Panc1 (cell line): ENCODE results near the gene HSP90AB1. TPM values are rescaled to one million over a fixed set of nuclear protein-coding genes. Genes with fewer than 3 reads are reported as not detected.
A peak's percentile ranks its signal among the peaks of the same experiment; 100 is the strongest.

Experiments
- ATAC-seq: fragments of 200-7000 bp; cut with Tn5 transposase; 2 replicates; pipeline ENCODE4 v1.9.1; 2020; ENCODE audit warnings: mild to moderate bottlenecking, moderate library complexity
- BruUV-seq: library from RNA; stranded (reverse); fragments of 400-500 nt; replicated peaks from 2 replicates; lab custom pipeline; 2021; lab: Mats Ljungman, UMichigan
- CTCF ChIA-PET: fragments of 300-600 bp; sonication (Branson Sonifier 250); formaldehyde crosslinking; loops from one replicate; lab custom pipeline; 2022; ENCODE audit warnings: antibody characterized with exemption; lab: Charles Lee
- POLR2A ChIA-PET: fragments of 300-600 bp; sonication (Branson Sonifier 250); formaldehyde crosslinking; loops from one replicate; lab custom pipeline; 2022; ENCODE audit warnings: antibody characterized with exemption; lab: Charles Lee
- DNase-seq: peaks from one replicate; pipeline ENCODE4 v3.0.0-alpha.2; 2010; ENCODE audit warnings: low read depth, low spot score
- H3K27ac ChIP-seq: 2 replicates; pipeline ENCODE4 v1.5.1; 2011; ENCODE audit warnings: mild to moderate bottlenecking, low read length, inconsistent platforms
- H3K27me3 ChIP-seq: fragments of 200-500 bp; sonication (Bioruptor generic); 2 replicates; pipeline ENCODE4 v1.6.0; 2014; ENCODE audit warnings: low read length, inconsistent platforms; ENCODE audit not compliant: control insufficient read depth, insufficient read depth
- H3K36me3 ChIP-seq: fragments of 200-500 bp; sonication (Bioruptor generic); 2 replicates; pipeline ENCODE4 v1.5.1; 2014; ENCODE audit warnings: inconsistent platforms, mild to moderate bottlenecking, low read length, moderate library complexity; ENCODE audit not compliant: control insufficient read depth, insufficient read depth
- H3K4me1 ChIP-seq: 2 replicates; pipeline ENCODE4 v1.5.1; 2011; ENCODE audit warnings: inconsistent platforms, mild to moderate bottlenecking, low read length, moderate library complexity; ENCODE audit not compliant: control insufficient read depth, insufficient read depth
- H3K4me3 ChIP-seq, 2 experiments: 2 replicates each; pipeline ENCODE4 v1.5.1; 2011 to 2012; ENCODE audit warnings: low read depth in 2 of 2, low read length in 2 of 2, mild to moderate bottlenecking in 2 of 2, inconsistent platforms in 1 of 2, moderate library complexity in 1 of 2
- H3K9me3 ChIP-seq: fragments of 200-500 bp; sonication (Bioruptor generic); 2 replicates; pipeline ENCODE4 v1.5.1; 2014; ENCODE audit warnings: low read depth, mild to moderate bottlenecking, inconsistent platforms, low read length, moderate library complexity; ENCODE audit not compliant: control insufficient read depth, insufficient read depth
- POLR2AphosphoS5 ChIP-seq: IDR thresholded peaks from 2 replicates; pipeline ENCODE4 v1.6.1; 2012; ENCODE audit warnings: mild to moderate bottlenecking, low read depth, low read length, moderate library complexity
- REST ChIP-seq, 2 experiments: IDR thresholded peaks; 2 replicates each; pipeline ENCODE4 v1.6.1; 2011 to 2012; ENCODE audit warnings: low read depth in 2 of 2, control low read depth in 1 of 2, low read length in 1 of 2, mild to moderate bottlenecking in 1 of 2, moderate library complexity in 1 of 2; ENCODE audit not compliant: insufficient read depth in 1 of 2
- SIN3A ChIP-seq: IDR thresholded peaks from 2 replicates; pipeline ENCODE4 v1.6.1; 2012; ENCODE audit warnings: low read depth, mild to moderate bottlenecking, low read length, moderate library complexity, borderline replicate concordance; ENCODE audit not compliant: insufficient read depth
- TCF7L2 ChIP-seq: IDR thresholded peaks from 2 replicates; pipeline ENCODE4 v1.6.1; 2011; ENCODE audit warnings: mild to moderate bottlenecking, low read depth, low read length, inconsistent platforms
- in situ Hi-C: cut with HindIII; loops from 2 replicates; pipeline ENCODE4 v1.10.0; 2016; ENCODE audit warnings: low sequenced_read_pairs, low pct_unique_long_range_greater_than_20kb
- intact Hi-C: fragments of 100-400 bp; cut with micrococcal nuclease; formaldehyde crosslinking; loops from one replicate; pipeline ENCODE4 v1.10.0; 2022; ENCODE audit not compliant: unreplicated experiment
- total RNA-seq: library from RNA; stranded (reverse); gene quantifications from one replicate; pipeline ENCODE4 v1.2.1, GENCODE V29; 2021; ENCODE audit not compliant: unreplicated experiment

The HSP90AB1 gene
- total RNA-seq, 1 experiment from 2014 or later: 1,253 TPM

- Histone ChIP-seq H3K4me3 (peak overlapping the region in 1 of 2 experiments; percentile 95; a peak in 1 of 4 replicates), H3K27ac (peak overlapping the region; percentile 83; the same call in 1 of the 2 replicates), H3K36me3 (peaks cover 44% of the 10 kb centered on the region), H3K9me3 (no peaks in the 10 kb centered on the region), H3K27me3 (no peaks in the 10 kb centered on the region), H3K4me1 (peaks cover 63% of the 10 kb centered on the region)
- ChIA-PET CTCF (interaction anchor here (0.5 to 1.1 kb wide), 3 partner anchors 14 to 158 kb away, joined by 3 to 9 read pairs (median 6); no protein-coding TSS in a partner anchor), POLR2A (interaction anchor here (0.6 to 1.0 kb wide), 2 partner anchors 82 to 127 kb away, joined by 3 read pairs; partner anchors contain the start of gene TMEM63B)
- ATAC-seq (peak; percentile 19), DNase-seq (no peak)
- in situ Hi-C loops: no loop called here
- intact Hi-C loops: loop anchor here (1.0 to 10.0 kb wide), 2 partner anchors 82 to 160 kb away; no protein-coding TSS in a partner anchor
- TF ChIP-seq POLR2AphosphoS5 (peak; percentile 34), TCF7L2 (no peak)
- BruUV-seq: TSS peak; percentile 73
Measured at GRCh38 chr6:44254191-44255104, 7.5 kb downstream of the HSP90AB1 start.

GRCh38 chr6:44255105-44255808 is 8.4 kb downstream of the HSP90AB1 start:
- CTCF ChIA-PET: interaction anchor here (0.9 kb wide), 1 partner anchor 34 kb away, joined by 3 read pairs; no protein-coding TSS in a partner anchor
- peak overlapping the region in 1 of 2 experiments; percentile 95; a peak in 3 of 4 replicates for H3K4me3 ChIP-seq
- H3K4me1 ChIP-seq: peaks cover 55% of the 10 kb centered on the region
- H3K27ac ChIP-seq: peak overlapping the region; percentile 83
- ATAC-seq (peak; percentile 24), DNase-seq (no peak)
- in situ Hi-C loops (no loop called here), intact Hi-C loops (loop anchor here (10.0 kb wide), 1 partner anchor 160 kb away; no protein-coding TSS in a partner anchor)
- POLR2A ChIA-PET: interaction anchor here (0.6 kb wide), 2 partner anchors 87 to 128 kb away, joined by 3 read pairs; partner anchors contain the start of gene TMEM63B
- no peaks in the 10 kb centered on the region for H3K9me3 ChIP-seq
- H3K36me3 ChIP-seq: peaks cover 36% of the 10 kb centered on the region
- no TSS peak for BruUV-seq
- TF ChIP-seq POLR2AphosphoS5 (peak; percentile 69), REST (IDR thresholded peaks at IDR 0.05; ENCODE audit: insufficient read depth in 1 of 2, low read depth in 2 of 2, low read length in 1 of 2) (no peak), SIN3A (peak; percentile 79; the same call in 1 of the 2 replicates)
- no peaks in the 10 kb centered on the region for H3K27me3 ChIP-seq
